Fibroblast of the aortic adventitia (primary cell): Measurements from ENCODE around the gene S100A5. TPM values are rescaled to one million over a fixed set of nuclear protein-coding genes. Genes with fewer than 3 reads are reported as not detected.

Experiments used
- DNase-seq: peaks from one replicate; pipeline ENCODE4 v3.0.0-alpha.2; 2010; ENCODE audit warnings: low read depth
- H3K4me3 ChIP-seq: 2 replicates; pipeline ENCODE4 v1.5.1; 2011; ENCODE audit warnings: low read depth, mild to moderate bottlenecking, control low read depth, low read length, moderate library complexity
- CTCF ChIP-seq: IDR thresholded peaks from 2 replicates; pipeline ENCODE4 v1.5.1; 2011; ENCODE audit warnings: mild to moderate bottlenecking, low read length, control low read depth, inconsistent platforms; ENCODE audit not compliant: insufficient read depth
- total RNA-seq: library from RNA; depleted of rRNA; stranded (reverse); fragments of >200 nt; gene quantifications from 2 replicates; pipeline ENCODE4 v1.2.3, GENCODE V29; 2012; ENCODE audit warnings: low replicate concordance

The S100A5 gene
- total RNA-seq, 1 donor: 0.99 TPM

GRCh38 chr1:153532769-153533599, 7.8 kb downstream of the S100A5 start:
- peak; percentile 93 for TF ChIP-seq CTCF
- peak overlapping the region; percentile 100 for H3K4me3 ChIP-seq
- DNase-seq: peak; percentile 88

- DNase-seq: no peak
- TF ChIP-seq CTCF: no peak
These were observed 8.6 kb downstream of the S100A5 start for GRCh38 chr1:153532181-153532580.

GRCh38 chr1:153531638-153532037, 9.1 kb downstream of the S100A5 start:
- TF ChIP-seq CTCF: no peak
- no peak for DNase-seq

More at GRCh38 chr1:153532181-153532580, 8.6 kb downstream of the S100A5 start:
- no peak overlapping the region for H3K4me3 ChIP-seq

GRCh38 chr1:153527683-153528040, 13.1 kb downstream of the S100A5 start:
- TF ChIP-seq CTCF: no peak
- DNase-seq: no peak

More at GRCh38 chr1:153531638-153532037, 9.1 kb downstream of the S100A5 start:
- H3K4me3 ChIP-seq: no peak overlapping the region

GRCh38 chr1:153527023-153527682, 13.6 kb downstream of the S100A5 start:
- no peak overlapping the region for H3K4me3 ChIP-seq
- no peak for DNase-seq
- no peak for TF ChIP-seq CTCF

More at GRCh38 chr1:153527683-153528040, 13.1 kb downstream of the S100A5 start:
- H3K4me3 ChIP-seq: no peak overlapping the region

GRCh38 chr1:153526132-153526543, 14.6 kb downstream of the S100A5 start:
- no peak for TF ChIP-seq CTCF

More at GRCh38 chr1:153526132-153526543, 14.6 kb downstream of the S100A5 start:
- DNase-seq: no peak
- H3K4me3 ChIP-seq: no peak overlapping the region
